Measurements from ENCODE around the gene R3HDML.
"Not testable (repeated sequence)": the region's sequence is repeated elsewhere in the genome, so short reads cannot be mapped to it uniquely, and the experiment has no call there.

The R3HDML gene

GRCh38 chr20:44304383-44304782 is 32.5 kb upstream of the R3HDML start:
- no peaks in the 10 kb centered on the region for H3K36me3 ChIP-seq (ENCODE audit: control insufficient read depth, insufficient read depth, low read length)
- H3K27ac ChIP-seq (ENCODE audit: low read length) = no peak overlapping the region
- H3K9me3 ChIP-seq (ENCODE audit: control insufficient read depth, insufficient read depth, low read length) = no peaks in the 10 kb centered on the region
- no peaks in the 10 kb centered on the region for H3K4me1 ChIP-seq (ENCODE audit: control insufficient read depth, insufficient read depth, low read length)
- no peaks in the 10 kb centered on the region for H3K27me3 ChIP-seq (ENCODE audit: control insufficient read depth, insufficient read depth, low read length)
- no peak overlapping the region for H3K4me3 ChIP-seq (ENCODE audit: low read length)
- no peak for DNase-seq (ENCODE audit: low read depth, low spot score)

GRCh38 chr20:44306927-44307326 is 29.9 kb upstream of the R3HDML start:
- H3K9me3 ChIP-seq (ENCODE audit: control insufficient read depth, insufficient read depth, low read length) = no peaks in the 10 kb centered on the region
- no peak overlapping the region for H3K4me3 ChIP-seq (ENCODE audit: low read length)
- 0 out of 2 replicates have a peak, but pooled peaks cover 2% of the 10 kb centered on the region for H3K4me1 ChIP-seq (ENCODE audit: control insufficient read depth, insufficient read depth, low read length)
- no peak for DNase-seq (ENCODE audit: low read depth, low spot score)
- no peak overlapping the region for H3K27ac ChIP-seq (ENCODE audit: low read length)
- H3K27me3 ChIP-seq (ENCODE audit: control insufficient read depth, insufficient read depth, low read length) = no peaks in the 10 kb centered on the region
- H3K36me3 ChIP-seq (ENCODE audit: control insufficient read depth, insufficient read depth, low read length) = no peaks in the 10 kb centered on the region
- no CpG with 5 or more reads among the region's 9 CpGs for WGBS (ENCODE audit: insufficient coverage, insufficient read length)

- Histone ChIP-seq H3K9me3 (ENCODE audit: control insufficient read depth, insufficient read depth, low read length) (no peaks in the 10 kb centered on the region), H3K4me1 (ENCODE audit: control insufficient read depth, insufficient read depth, low read length) (0 out of 2 replicates have a peak, but pooled peaks cover 2% of the 10 kb centered on the region), H3K36me3 (ENCODE audit: control insufficient read depth, insufficient read depth, low read length) (no peaks in the 10 kb centered on the region), H3K4me3 (ENCODE audit: low read length) (peak overlapping the region; percentile 89; the same call in 1 of the 2 replicates), H3K27me3 (ENCODE audit: control insufficient read depth, insufficient read depth, low read length) (no peaks in the 10 kb centered on the region), H3K27ac (ENCODE audit: low read length) (no peak overlapping the region)
- DNase-seq (ENCODE audit: low read depth, low spot score) = no peak
- no CpG with 5 or more reads among the region's 17 CpGs for WGBS (ENCODE audit: insufficient coverage, insufficient read length)
Observed at GRCh38 chr20:44309763-44310663, 26.8 kb upstream of the R3HDML start.

GRCh38 chr20:44310664-44311639 is 25.9 kb upstream of the R3HDML start, which contains the start of gene FITM2:
Gene FITM2, minus strand, starts transcription at chr20:44311202. Its CDS starts 54 bp downstream, at chr20:44311148.
- Histone ChIP-seq H3K4me3 (ENCODE audit: low read length) (peak within 1 kb of the TSS; percentile 89), H3K27ac (ENCODE audit: low read length) (no peak within 1 kb of the TSS), H3K27me3 (ENCODE audit: control insufficient read depth, insufficient read depth, low read length) (no peaks in the 10 kb centered on the region), H3K4me1 (ENCODE audit: control insufficient read depth, insufficient read depth, low read length) (0 out of 2 replicates have a peak, but pooled peaks cover 2% of the 10 kb centered on the region), H3K9me3 (ENCODE audit: control insufficient read depth, insufficient read depth, low read length) (no peaks in the 10 kb centered on the region), H3K36me3 (ENCODE audit: control insufficient read depth, insufficient read depth, low read length) (no peaks in the 10 kb centered on the region)
- peak; percentile 96 for DNase-seq (ENCODE audit: low read depth, low spot score)
- no CpG with 5 or more reads among the region's 70 CpGs for WGBS (ENCODE audit: insufficient coverage, insufficient read length)

- no peak for DNase-seq (ENCODE audit: low read depth, low spot score)
- Histone ChIP-seq H3K27ac (ENCODE audit: low read length) (no peak overlapping the region), H3K9me3 (ENCODE audit: control insufficient read depth, insufficient read depth, low read length) (no peaks in the 10 kb centered on the region), H3K4me1 (ENCODE audit: control insufficient read depth, insufficient read depth, low read length) (0 out of 2 replicates have a peak, but pooled peaks cover 2% of the 10 kb centered on the region), H3K4me3 (ENCODE audit: low read length) (no peak overlapping the region), H3K27me3 (ENCODE audit: control insufficient read depth, insufficient read depth, low read length) (no peaks in the 10 kb centered on the region), H3K36me3 (ENCODE audit: control insufficient read depth, insufficient read depth, low read length) (no peaks in the 10 kb centered on the region)
Observed at GRCh38 chr20:44314870-44315269, 22.0 kb upstream of the R3HDML start.

GRCh38 chr20:44319839-44320422 is 16.9 kb upstream of the R3HDML start:
- Histone ChIP-seq H3K36me3 (ENCODE audit: control insufficient read depth, insufficient read depth, low read length) (no peaks in the 10 kb centered on the region), H3K4me3 (ENCODE audit: low read length) (no peak overlapping the region), H3K27ac (ENCODE audit: low read length) (no peak overlapping the region), H3K9me3 (ENCODE audit: control insufficient read depth, insufficient read depth, low read length) (no peaks in the 10 kb centered on the region), H3K27me3 (ENCODE audit: control insufficient read depth, insufficient read depth, low read length) (no peaks in the 10 kb centered on the region), H3K4me1 (ENCODE audit: control insufficient read depth, insufficient read depth, low read length) (peaks cover 4% of the 10 kb centered on the region)
- no CpG with 5 or more reads among the region's 2 CpGs for WGBS (ENCODE audit: insufficient coverage, insufficient read length)
- DNase-seq (ENCODE audit: low read depth, low spot score) = no peak

- Histone ChIP-seq H3K4me1 (ENCODE audit: control insufficient read depth, insufficient read depth, low read length) (peaks cover 6% of the 10 kb centered on the region), H3K9me3 (ENCODE audit: control insufficient read depth, insufficient read depth, low read length) (no peaks in the 10 kb centered on the region), H3K36me3 (ENCODE audit: control insufficient read depth, insufficient read depth, low read length) (no peaks in the 10 kb centered on the region), H3K27me3 (ENCODE audit: control insufficient read depth, insufficient read depth, low read length) (no peaks in the 10 kb centered on the region), H3K4me3 (ENCODE audit: low read length) (no peak overlapping the region), H3K27ac (ENCODE audit: low read length) (no peak overlapping the region)
- DNase-seq (ENCODE audit: low read depth, low spot score) = no peak
- no CpG with 5 or more reads among the region's 1 CpG for WGBS (ENCODE audit: insufficient coverage, insufficient read length)
Observed at GRCh38 chr20:44324343-44324742, 12.5 kb upstream of the R3HDML start.

GRCh38 chr20:44326391-44327159 is 10.3 kb upstream of the R3HDML start:
- no CpG with 5 or more reads among the region's 50 CpGs for WGBS (ENCODE audit: insufficient coverage, insufficient read length)
- H3K27ac ChIP-seq (ENCODE audit: low read length) = no peak overlapping the region
- no peaks in the 10 kb centered on the region for H3K36me3 ChIP-seq (ENCODE audit: control insufficient read depth, insufficient read depth, low read length)
- no peaks in the 10 kb centered on the region for H3K27me3 ChIP-seq (ENCODE audit: control insufficient read depth, insufficient read depth, low read length)
- H3K4me3 ChIP-seq (ENCODE audit: low read length) = peak overlapping the region; percentile 27; the same call in 1 of the 2 replicates
- no peaks in the 10 kb centered on the region for H3K9me3 ChIP-seq (ENCODE audit: control insufficient read depth, insufficient read depth, low read length)
- peaks cover 6% of the 10 kb centered on the region for H3K4me1 ChIP-seq (ENCODE audit: control insufficient read depth, insufficient read depth, low read length)
- DNase-seq (ENCODE audit: low read depth, low spot score) = no peak

GRCh38 chr20:44327748-44328147 is 9.1 kb upstream of the R3HDML start:
- DNase-seq (ENCODE audit: low read depth, low spot score); H3K36me3 ChIP-seq (ENCODE audit: control insufficient read depth, insufficient read depth, low read length): not testable (repeated sequence)
- no CpG with 5 or more reads among the region's 7 CpGs for WGBS (ENCODE audit: insufficient coverage, insufficient read length)

More at GRCh38 chr20:44327748-44328147, 9.1 kb upstream of the R3HDML start:
- H3K4me1 ChIP-seq (ENCODE audit: control insufficient read depth, insufficient read depth, low read length); H3K4me3 ChIP-seq (ENCODE audit: low read length); H3K27ac ChIP-seq (ENCODE audit: low read length); H3K27me3 ChIP-seq (ENCODE audit: control insufficient read depth, insufficient read depth, low read length); H3K9me3 ChIP-seq (ENCODE audit: control insufficient read depth, insufficient read depth, low read length): not testable (repeated sequence)

Measured in iPS DF 6.9 (cell line).